ENCODE measurements around the gene ECI1.
A peak's percentile ranks its signal among the peaks of the same experiment; 100 is the strongest.

ECI1 gene

DNA sequence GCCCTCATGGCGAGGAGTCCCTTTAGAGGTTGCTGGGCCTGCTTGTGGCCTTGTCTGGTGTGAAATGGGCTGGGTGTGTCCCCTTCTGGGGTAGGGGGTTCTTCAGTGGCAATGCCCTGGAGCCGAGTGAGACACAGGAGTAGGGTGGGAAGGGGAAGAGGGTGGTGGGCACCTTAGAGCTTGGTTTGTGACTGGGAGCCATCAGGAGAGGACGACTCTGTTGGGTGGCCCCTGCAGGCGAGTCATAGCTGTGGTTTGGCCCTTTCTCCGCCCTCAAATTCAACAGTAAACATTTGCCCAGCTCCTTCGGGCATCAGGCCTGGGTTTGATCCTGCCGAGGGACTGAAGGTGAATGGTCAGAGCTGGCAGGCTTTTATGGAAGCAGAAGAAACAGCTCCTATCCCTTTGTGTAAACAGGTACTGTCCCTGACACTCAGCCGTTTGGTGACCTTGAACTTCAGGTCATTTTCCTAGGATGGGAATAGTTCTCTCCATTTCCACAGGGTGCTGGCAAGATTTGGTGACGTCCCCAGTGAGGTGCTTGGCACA is 25.1 kb downstream of the ECI1 start:
- TF ChIP-seq CTCF (IDR thresholded peaks at IDR 0.05; ENCODE audit: control insufficient read depth, extremely low read depth, insufficient read depth) = 0 out of 2 replicates have a peak, but pooled peaks have one; percentile 5
- peak; percentile 87 for DNase-seq (ENCODE audit: low read depth)
- peak overlapping the region; percentile 27 for H3K4me3 ChIP-seq (ENCODE audit: low read depth, low read length)

DNA sequence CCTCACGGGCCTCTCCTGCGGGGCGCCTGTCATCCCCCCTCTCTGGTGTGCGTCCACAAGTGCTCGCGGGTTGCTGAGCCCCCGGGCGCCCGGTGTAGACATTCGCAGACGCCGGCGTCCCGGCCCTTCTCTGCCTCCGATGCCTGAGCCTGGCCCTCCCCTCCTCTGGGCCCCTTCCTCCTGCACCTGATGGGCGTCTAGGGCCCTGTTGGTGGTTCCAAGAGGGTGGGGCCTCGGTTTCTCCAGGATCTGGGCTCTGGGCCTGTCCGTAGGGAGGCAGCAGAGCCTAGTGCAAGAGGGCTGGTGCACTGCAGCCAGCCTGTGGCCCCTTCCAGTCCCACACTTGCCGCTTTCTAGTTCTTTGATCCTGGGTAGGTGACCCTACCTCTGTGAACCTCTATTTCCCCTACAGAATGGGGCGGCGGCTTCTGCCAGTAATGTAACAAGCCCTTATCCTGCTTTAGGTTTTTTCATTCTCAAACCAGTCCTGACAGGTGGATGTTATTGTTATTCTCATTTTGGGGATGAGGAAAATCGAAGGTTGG is 27.4 kb downstream of the ECI1 start:
- H3K4me3 ChIP-seq (ENCODE audit: low read depth, low read length) = peak overlapping the region; percentile 72
- DNase-seq (ENCODE audit: low read depth) = no peak
- TF ChIP-seq CTCF (IDR thresholded peaks at IDR 0.05; ENCODE audit: control insufficient read depth, extremely low read depth, insufficient read depth) = 0 out of 2 replicates have a peak, but pooled peaks have one; percentile 18

GRCh38 chr16:2223221-2223941 is 28.0 kb downstream of the ECI1 start, which contains the start of gene E4F1:
Gene E4F1, plus strand, starts transcription at chr16:2223591. Its CDS starts 23 bp downstream, at chr16:2223614.
- peak within 1 kb of the TSS; percentile 72 for H3K4me3 ChIP-seq (ENCODE audit: low read depth, low read length)
- no peak for TF ChIP-seq CTCF (IDR thresholded peaks at IDR 0.05; ENCODE audit: control insufficient read depth, extremely low read depth, insufficient read depth)
- DNase-seq (ENCODE audit: low read depth) = peak; percentile 98

DNA sequence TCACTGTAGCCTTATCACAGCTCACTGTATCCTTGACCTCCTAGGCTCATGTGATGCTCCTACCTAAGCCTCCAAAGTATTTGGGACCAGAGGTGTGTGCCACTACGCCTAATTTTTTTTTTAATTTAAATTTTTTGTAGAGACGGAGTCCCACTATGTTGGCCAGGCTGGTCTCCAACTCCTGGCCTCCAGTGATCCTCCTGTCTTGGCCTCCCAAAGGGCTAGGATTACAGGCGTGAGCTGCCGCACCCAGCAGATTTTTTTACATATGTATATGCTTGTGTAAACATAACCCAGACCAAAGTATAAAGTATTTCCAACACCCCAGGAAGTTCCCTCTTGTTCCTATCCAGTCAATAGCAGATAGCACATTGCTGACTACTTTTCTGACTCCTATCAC is 35.1 kb downstream of the ECI1 start:
- DNase-seq (ENCODE audit: low read depth) = no peak
- H3K4me3 ChIP-seq (ENCODE audit: low read depth, low read length) = no peak overlapping the region
- no peak for TF ChIP-seq CTCF (IDR thresholded peaks at IDR 0.05; ENCODE audit: control insufficient read depth, extremely low read depth, insufficient read depth)

DNA sequence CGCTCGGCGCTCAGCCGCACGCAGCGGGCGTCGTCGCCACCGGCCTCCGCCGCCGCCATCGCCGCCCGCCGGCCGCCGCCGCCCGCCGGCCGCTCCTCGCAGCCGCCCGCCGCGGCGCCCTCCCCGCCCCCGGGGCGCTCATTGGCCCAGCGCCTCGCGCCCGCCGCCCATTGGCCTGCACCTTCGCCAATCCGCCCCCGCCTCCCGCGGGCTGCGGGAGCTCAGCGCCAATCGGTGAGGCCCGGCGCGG is 36.7 kb downstream of the ECI1 start, which contains the start of gene PGP:
Gene PGP, minus strand, starts transcription at position 122 of the 250 bp plus-strand sequence. Its CDS starts 63 bp downstream, at position 59.
- H3K4me3 ChIP-seq (ENCODE audit: low read depth, low read length) = peak within 1 kb of the TSS; percentile 71
- no peak for TF ChIP-seq CTCF (IDR thresholded peaks at IDR 0.05; ENCODE audit: control insufficient read depth, extremely low read depth, insufficient read depth)
- DNase-seq (ENCODE audit: low read depth) = no peak

- no peak for DNase-seq (ENCODE audit: low read depth)
- H3K4me3 ChIP-seq (ENCODE audit: low read depth, low read length) = peak overlapping the region; percentile 66
- no peak for TF ChIP-seq CTCF (IDR thresholded peaks at IDR 0.05; ENCODE audit: control insufficient read depth, extremely low read depth, insufficient read depth)
Observed at GRCh38 chr16:2213817-2214718, 37.3 kb downstream of the ECI1 start.
